Vagina (tissue), 2 donors: ENCODE results near the gene IZUMO1.

Source experiments
- CTCF ChIP-seq, 3 experiments: fragments of 450-650 bp in 2 of 3; fragments of 200-600 bp in 1 of 3; sonication (generic) in 1 of 3; IDR thresholded peaks; one replicate each; pipeline ENCODE4 v1.5.1; 2017 to 2019; ENCODE audit warnings: antibody characterized with exemption in 3 of 3, mild to moderate bottlenecking in 2 of 3, moderate library complexity in 2 of 3
- POLR2A ChIP-seq, 2 donors: fragments of 450-650 bp; IDR thresholded peaks; one replicate each; pipeline ENCODE4 v1.6.1; 2017; ENCODE audit warnings: antibody characterized with exemption in 2 of 2, mild to moderate bottlenecking in 2 of 2, moderate library complexity in 2 of 2

GRCh38 chr19:48719263-48720171, 27.2 kb downstream of the IZUMO1 start, which contains the start of gene MAMSTR:
- no peak for TF ChIP-seq POLR2A (IDR thresholded peaks at IDR 0.05)
- TF ChIP-seq CTCF (IDR thresholded peaks at IDR 0.05) = no peak
